Measurements from ENCODE around the gene HDAC11. TPM values are rescaled to one million over a fixed set of nuclear protein-coding genes. Genes with fewer than 3 reads are reported as not detected.
"Not testable (repeated sequence)": the region's sequence is repeated elsewhere in the genome, so short reads cannot be mapped to it uniquely, and the experiment has no call there.

HDAC11 gene
- total and polyA plus RNA-seq, 2 donors (not counting 1 experiment from before 2014, with no cell fraction given), result 5.2 to 23.1 TPM

GRCh38 chr3:13433912-13434311, 46.2 kb upstream of the HDAC11 start:
- Histone ChIP-seq H4K20me1 (ENCODE audit: control insufficient read depth, extremely low read depth, insufficient read depth, low read length) (no peaks in the 10 kb centered on the region), H3K27me3 (ENCODE audit: control insufficient read depth, insufficient read depth, low read length) (no peaks in the 10 kb centered on the region), H3K9me3 (ENCODE audit: control insufficient read depth, insufficient read depth, low read depth, low read length) (no peaks in the 10 kb centered on the region), H3K4me2 (ENCODE audit: extremely low read depth, insufficient read depth, low read length) (no peak overlapping the region), H3K79me2 (ENCODE audit: control insufficient read depth, insufficient read depth, low read length) (no peaks in the 10 kb centered on the region), H2AFZ (ENCODE audit: low read length) (no peak overlapping the region), H3K27ac (ENCODE audit: insufficient read depth, low read length) (no peak overlapping the region), H3K36me3 (ENCODE audit: control insufficient read depth, insufficient read depth, low read length) (no peaks in the 10 kb centered on the region), H3K4me1 (ENCODE audit: control insufficient read depth, extremely low read depth, insufficient read depth, low read length) (no peaks in the 10 kb centered on the region), H3K9ac (ENCODE audit: insufficient read depth, low read length) (no peak overlapping the region), H3K4me3 (replicated peaks in 1 of 4; ENCODE audit: control extremely low read depth in 1 of 4, insufficient read depth in 1 of 4, low read depth in 3 of 4, low read length in 4 of 4) (no peak overlapping the region)
- DNase-seq (ENCODE audit: low read depth in 2 of 2), result no peak
- TF ChIP-seq EZH2 (IDR thresholded peaks at IDR 0.05; ENCODE audit: low read length, missing control alignments) (no peak), CTCF (conservative IDR thresholded peaks at IDR 0.05 in 1 of 2, IDR thresholded peaks at IDR 0.05 in 1 of 2; ENCODE audit: low read depth in 1 of 2, low read length in 2 of 2) (no peak)

- not testable (repeated sequence) for H4K20me1 ChIP-seq (ENCODE audit: control insufficient read depth, extremely low read depth, insufficient read depth, low read length); H3K27ac ChIP-seq (ENCODE audit: insufficient read depth, low read length); H3K9ac ChIP-seq (ENCODE audit: insufficient read depth, low read length); H2AFZ ChIP-seq (ENCODE audit: low read length); H3K9me3 ChIP-seq (ENCODE audit: control insufficient read depth, insufficient read depth, low read depth, low read length); DNase-seq (ENCODE audit: low read depth in 2 of 2); H3K79me2 ChIP-seq (ENCODE audit: control insufficient read depth, insufficient read depth, low read length); H3K4me1 ChIP-seq (ENCODE audit: control insufficient read depth, extremely low read depth, insufficient read depth, low read length); H3K36me3 ChIP-seq (ENCODE audit: control insufficient read depth, insufficient read depth, low read length); H3K4me3 ChIP-seq (replicated peaks in 1 of 4; ENCODE audit: control extremely low read depth in 1 of 4, insufficient read depth in 1 of 4, low read depth in 3 of 4, low read length in 4 of 4); H3K4me2 ChIP-seq (ENCODE audit: extremely low read depth, insufficient read depth, low read length); H3K27me3 ChIP-seq (ENCODE audit: control insufficient read depth, insufficient read depth, low read length)
Observed at GRCh38 chr3:13436213-13436612, 43.9 kb upstream of the HDAC11 start.

GRCh38 chr3:13440204-13440817, 39.8 kb upstream of the HDAC11 start:
- H3K9me3 ChIP-seq (ENCODE audit: control insufficient read depth, insufficient read depth, low read depth, low read length), result no peaks in the 10 kb centered on the region
- no peaks in the 10 kb centered on the region for H3K36me3 ChIP-seq (ENCODE audit: control insufficient read depth, insufficient read depth, low read length)
- TF ChIP-seq EZH2 (IDR thresholded peaks at IDR 0.05; ENCODE audit: low read length, missing control alignments), result no peak
- no peak for TF ChIP-seq CTCF (conservative IDR thresholded peaks at IDR 0.05 in 1 of 2, IDR thresholded peaks at IDR 0.05 in 1 of 2; ENCODE audit: low read depth in 1 of 2, low read length in 2 of 2)
- no peak overlapping the region for H3K4me2 ChIP-seq (ENCODE audit: extremely low read depth, insufficient read depth, low read length)
- no peak overlapping the region for H3K4me3 ChIP-seq (replicated peaks in 1 of 4; ENCODE audit: control extremely low read depth in 1 of 4, insufficient read depth in 1 of 4, low read depth in 3 of 4, low read length in 4 of 4)
- H3K9ac ChIP-seq (ENCODE audit: insufficient read depth, low read length), result no peak overlapping the region
- H3K79me2 ChIP-seq (ENCODE audit: control insufficient read depth, insufficient read depth, low read length), result no peaks in the 10 kb centered on the region
- H2AFZ ChIP-seq (ENCODE audit: low read length), result no peak overlapping the region
- H3K27me3 ChIP-seq (ENCODE audit: control insufficient read depth, insufficient read depth, low read length), result no peaks in the 10 kb centered on the region
- DNase-seq (ENCODE audit: low read depth in 2 of 2), result no peak
- no peaks in the 10 kb centered on the region for H4K20me1 ChIP-seq (ENCODE audit: control insufficient read depth, extremely low read depth, insufficient read depth, low read length)
- no peak overlapping the region for H3K27ac ChIP-seq (ENCODE audit: insufficient read depth, low read length)
- H3K4me1 ChIP-seq (ENCODE audit: control insufficient read depth, extremely low read depth, insufficient read depth, low read length), result no peaks in the 10 kb centered on the region

GRCh38 chr3:13442882-13443281, 37.2 kb upstream of the HDAC11 start:
- not testable (repeated sequence) for H3K4me2 ChIP-seq (ENCODE audit: extremely low read depth, insufficient read depth, low read length); H3K36me3 ChIP-seq (ENCODE audit: control insufficient read depth, insufficient read depth, low read length); H3K27me3 ChIP-seq (ENCODE audit: control insufficient read depth, insufficient read depth, low read length); H2AFZ ChIP-seq (ENCODE audit: low read length); H3K9me3 ChIP-seq (ENCODE audit: control insufficient read depth, insufficient read depth, low read depth, low read length); H3K4me3 ChIP-seq (replicated peaks in 1 of 4; ENCODE audit: control extremely low read depth in 1 of 4, insufficient read depth in 1 of 4, low read depth in 3 of 4, low read length in 4 of 4); H3K4me1 ChIP-seq (ENCODE audit: control insufficient read depth, extremely low read depth, insufficient read depth, low read length); H3K9ac ChIP-seq (ENCODE audit: insufficient read depth, low read length); H3K27ac ChIP-seq (ENCODE audit: insufficient read depth, low read length); H3K79me2 ChIP-seq (ENCODE audit: control insufficient read depth, insufficient read depth, low read length); H4K20me1 ChIP-seq (ENCODE audit: control insufficient read depth, extremely low read depth, insufficient read depth, low read length); DNase-seq (ENCODE audit: low read depth in 2 of 2)

Measured in fibroblast of lung (primary cell).